ENCODE data around the gene KIAA1755. TPM values are rescaled to one million over a fixed set of nuclear protein-coding genes. Genes with fewer than 3 reads are reported as not detected.

Gene KIAA1755
- polyA plus RNA-seq, 1 of the 3 experiments (the other 2 are of a cell fraction), result 0.54 TPM

- peak; percentile 92 for TF ChIP-seq PBX3 (IDR thresholded peaks at IDR 0.05)
- no peak for TF ChIP-seq MXI1 (IDR thresholded peaks at IDR 0.05; ENCODE audit: low read depth, low read length)
Measured at GRCh38 chr20:38173237-38174156, 87.0 kb downstream of the KIAA1755 start (continued).

GRCh38 chr20:38172408-38172807, 88.1 kb downstream of the KIAA1755 start:
- Histone ChIP-seq H3K27me3 (ENCODE audit: insufficient read depth) (no peaks in the 10 kb centered on the region), H4K20me1 (ENCODE audit: insufficient read depth) (no peaks in the 10 kb centered on the region), H3K4me1 (ENCODE audit: control insufficient read depth in 1 of 2, insufficient read depth in 2 of 2, low read depth in 1 of 2, low read length in 1 of 2) (peaks cover 27% of the 10 kb centered on the region in 2 experiments), H3K79me2 (ENCODE audit: insufficient read depth) (no peaks in the 10 kb centered on the region), H3F3A (replicated peaks; ENCODE audit: insufficient read depth) (peaks cover 19% of the 10 kb centered on the region), H3K9ac (no peak overlapping the region; the same call in 1 of the 2 replicates), H2AFZ (ENCODE audit: low read depth) (no peak overlapping the region), H3K9me3 (no peaks in the 10 kb centered on the region), H3K36me3 (replicated peaks in 1 of 2; ENCODE audit: control insufficient read depth in 1 of 2, insufficient read depth in 2 of 2, low read length in 1 of 2) (no peaks in the 10 kb centered on the region), H3K27ac (ENCODE audit: low read depth in 2 of 2, low read length in 1 of 2) (peak overlapping the region in 1 of 2 experiments; percentile 67; a peak in 2 of 4 replicates), H3K9me2 (no peaks in the 10 kb centered on the region), H3K4me2 (peak overlapping the region; percentile 41; the same call in 1 of the 2 replicates), H3K4me3 (ENCODE audit: low read depth in 2 of 2, low read length in 1 of 2) (no peak overlapping the region)
- TF ChIP-seq SMC3 (IDR thresholded peaks at IDR 0.05; ENCODE audit: low read depth, low read length) (peak; percentile 29; the same call in 1 of the 2 replicates), RAD21 (IDR thresholded peaks at IDR 0.05; ENCODE audit: low read length) (0 out of 2 replicates have a peak, but pooled peaks have one; percentile 21), CTCF (IDR thresholded peaks at IDR 0.05) (peak; percentile 61), FOXM1 (IDR thresholded peaks at IDR 0.05; ENCODE audit: low read depth) (no peak), TCF12 (IDR thresholded peaks at IDR 0.05) (peak; percentile 22; the same call in 1 of the 2 replicates)
- POLR2A ChIA-PET, result no interaction called here
- 47% methylated on average over 4 of the region's 4 CpGs for WGBS (ENCODE audit: low lambda C conversion rate)
- CTCF ChIA-PET, result interaction anchor here (0.7 to 8.1 kb wide), 5 partner anchors 16 to 115 kb away, joined by 3 to 63 read pairs (median 4); no protein-coding TSS in a partner anchor
- DNase-seq, result no peak

GRCh38 chr20:38171675-38172043, 88.9 kb downstream of the KIAA1755 start:
- H3K36me3 ChIP-seq (replicated peaks in 1 of 2; ENCODE audit: control insufficient read depth in 1 of 2, insufficient read depth in 2 of 2, low read length in 1 of 2), result no peaks in the 10 kb centered on the region
- ChIA-PET CTCF (interaction anchor here (0.7 to 8.1 kb wide), 4 partner anchors 17 to 119 kb away, joined by 4 to 63 read pairs (median 29); no protein-coding TSS in a partner anchor), POLR2A (no interaction called here)
- DNase-seq, result no peak
- no peaks in the 10 kb centered on the region for H3K79me2 ChIP-seq (ENCODE audit: insufficient read depth)
- H3K4me1 ChIP-seq (ENCODE audit: control insufficient read depth in 1 of 2, insufficient read depth in 2 of 2, low read depth in 1 of 2, low read length in 1 of 2), result peaks cover 27% of the 10 kb centered on the region in 2 experiments
- no peak overlapping the region for H3K4me3 ChIP-seq (ENCODE audit: low read depth in 2 of 2, low read length in 1 of 2)
- no peak for TF ChIP-seq EZH2phosphoT487 (IDR thresholded peaks at IDR 0.05; ENCODE audit: borderline replicate concordance, low read depth)
- no peak for TF ChIP-seq ELF1 (IDR thresholded peaks at IDR 0.05)
- no peak for TF ChIP-seq MAX (IDR thresholded peaks at IDR 0.05; ENCODE audit: low read depth)
- TF ChIP-seq FOSL2 (IDR thresholded peaks at IDR 0.05; ENCODE audit: borderline replicate concordance, low read depth), result no peak
- TF ChIP-seq NRF1 (IDR thresholded peaks at IDR 0.05; ENCODE audit: low read depth, low read length), result no peak
- TF ChIP-seq EP300 (IDR thresholded peaks at IDR 0.05; ENCODE audit: borderline replicate concordance in 1 of 2, low read depth in 1 of 2, low read length in 1 of 2), result no peak
- no peak for TF ChIP-seq RCOR1 (IDR thresholded peaks at IDR 0.05; ENCODE audit: low read length)
- TF ChIP-seq RXRA (IDR thresholded peaks at IDR 0.05; ENCODE audit: borderline replicate concordance, low read depth), result no peak
- no peak for TF ChIP-seq ZBTB33 (IDR thresholded peaks at IDR 0.05; ENCODE audit: borderline replicate concordance, low read depth)
- no peak for TF ChIP-seq USF1 (IDR thresholded peaks at IDR 0.05; ENCODE audit: borderline replicate concordance, low read depth)
- H3K27ac ChIP-seq (ENCODE audit: low read depth in 2 of 2, low read length in 1 of 2), result peak overlapping the region in 1 of 2 experiments; percentile 67; a peak in 2 of 4 replicates
- no peak overlapping the region for H3K4me2 ChIP-seq
- no peaks in the 10 kb centered on the region for H3K9me2 ChIP-seq
- WGBS (ENCODE audit: low lambda C conversion rate), result 82% methylated on average over 4 of the region's 4 CpGs
- H3K27me3 ChIP-seq (ENCODE audit: insufficient read depth), result no peaks in the 10 kb centered on the region
- no peaks in the 10 kb centered on the region for H3K9me3 ChIP-seq
- H3F3A ChIP-seq (replicated peaks; ENCODE audit: insufficient read depth), result peaks cover 22% of the 10 kb centered on the region
- no peak overlapping the region for H3K9ac ChIP-seq
- no peaks in the 10 kb centered on the region for H4K20me1 ChIP-seq (ENCODE audit: insufficient read depth)
- H2AFZ ChIP-seq (ENCODE audit: low read depth), result no peak overlapping the region

Measured in SK-N-SH (cell line).